Hepatocyte (in vitro differentiated cells): Measurements from ENCODE around the gene SSTR4. TPM values are rescaled to one million over a fixed set of nuclear protein-coding genes. Genes with fewer than 3 reads are reported as not detected.

ENCODE experiments used
- DNase-seq: peaks from one replicate; pipeline ENCODE4 v3.0.0-alpha.2; 2016; ENCODE audit warnings: low spot score
- H2AFZ ChIP-seq: fragments of 200-600 bp; sonication (generic); 2 replicates; pipeline ENCODE4 v1.6.0; 2016; ENCODE audit warnings: antibody characterized with exemption, mild to moderate bottlenecking
- H3K27ac ChIP-seq: fragments of 200-600 bp; sonication (generic); 2 replicates; pipeline ENCODE4 v1.5.1; 2016; ENCODE audit warnings: mild to moderate bottlenecking
- H3K27me3 ChIP-seq: fragments of 200-600 bp; sonication (generic); 2 replicates; pipeline ENCODE4 v1.6.1; 2016
- H3K36me3 ChIP-seq: fragments of 200-600 bp; sonication (generic); replicated peaks from 2 replicates; pipeline ENCODE4 v1.5.1; 2016; ENCODE audit warnings: low read depth; ENCODE audit not compliant: insufficient read depth
- H3K4me1 ChIP-seq: fragments of 200-600 bp; sonication (generic); 2 replicates; pipeline ENCODE4 v1.5.1; 2016; ENCODE audit warnings: mild to moderate bottlenecking, moderate library complexity; ENCODE audit not compliant: insufficient read depth
- H3K4me2 ChIP-seq: fragments of 200-600 bp; sonication (generic); 2 replicates; pipeline ENCODE4 v1.6.0; 2016
- H3K4me3 ChIP-seq: fragments of 200-600 bp; sonication (generic); 2 replicates; pipeline ENCODE4 v1.5.1; 2016; ENCODE audit warnings: mild to moderate bottlenecking
- H3K79me2 ChIP-seq: fragments of 200-600 bp; sonication (generic); 2 replicates; pipeline ENCODE4 v1.6.0; 2017; ENCODE audit warnings: mild to moderate bottlenecking
- H3K9me2 ChIP-seq: fragments of 200-600 bp; sonication (generic); replicated peaks from 2 replicates; pipeline ENCODE4 v1.6.0; 2017; ENCODE audit warnings: mild to moderate bottlenecking; ENCODE audit not compliant: insufficient read depth
- H3K9me3 ChIP-seq: fragments of 200-600 bp; sonication (generic); 2 replicates; pipeline ENCODE4 v1.5.1; 2016; ENCODE audit warnings: low read depth, mild to moderate bottlenecking
- H4K20me1 ChIP-seq: fragments of 200-600 bp; sonication (generic); 2 replicates; pipeline ENCODE4 v1.6.0; 2016; ENCODE audit warnings: mild to moderate bottlenecking; ENCODE audit not compliant: insufficient read depth, poor library complexity, severe bottlenecking
- EZH2 ChIP-seq: fragments of 200-600 bp; sonication (generic); IDR thresholded peaks from 2 replicates; pipeline ENCODE4 v1.6.1; 2016; ENCODE audit warnings: antibody characterized with exemption, mild to moderate bottlenecking, borderline replicate concordance
- EZH2phosphoT487 ChIP-seq: fragments of 200-600 bp; sonication (generic); IDR thresholded peaks from one replicate; pipeline ENCODE4 v1.6.1; 2018; ENCODE audit warnings: antibody characterized with exemption, mild to moderate bottlenecking, low read depth, moderate library complexity; ENCODE audit not compliant: unreplicated experiment, severe bottlenecking
- WGBS: methylation state at CpG from one replicate; pipeline ENCODE4 v1.1.6; 2016; ENCODE audit warnings: low lambda C conversion rate; ENCODE audit errors: missing lambda C conversion rate; 5-methylcytosine and 5-hydroxymethylcytosine counted together
- polyA plus RNA-seq: library from polyadenylated mRNA; unstranded; fragments of >200 nt; fragmentation: Nextera tagmentation; extraction: Ambion mirVana; gene quantifications from 2 replicates; pipeline ENCODE4 v1.2.1, GENCODE V29; 2016
- total RNA-seq: library from RNA; depleted of rRNA; stranded (reverse); fragments of >200 nt; gene quantifications from 2 replicates; pipeline ENCODE4 v1.2.3, GENCODE V29; 2014
- TF ChIP-seq, protein P1 (sequence below): fragments of 200-600 bp; sonication (generic); IDR thresholded peaks from 2 replicates; pipeline ENCODE4 v1.5.1; 2016; ENCODE audit warnings: antibody characterized with exemption, mild to moderate bottlenecking; ENCODE audit not compliant: poor library complexity

Gene SSTR4
- total and polyA plus RNA-seq, 2 experiments from 2014 or later: 0.53 TPM; not detected in 1

- H4K20me1 ChIP-seq: no peaks in the 10 kb centered on the region
- TF ChIP-seq, protein P1, sequence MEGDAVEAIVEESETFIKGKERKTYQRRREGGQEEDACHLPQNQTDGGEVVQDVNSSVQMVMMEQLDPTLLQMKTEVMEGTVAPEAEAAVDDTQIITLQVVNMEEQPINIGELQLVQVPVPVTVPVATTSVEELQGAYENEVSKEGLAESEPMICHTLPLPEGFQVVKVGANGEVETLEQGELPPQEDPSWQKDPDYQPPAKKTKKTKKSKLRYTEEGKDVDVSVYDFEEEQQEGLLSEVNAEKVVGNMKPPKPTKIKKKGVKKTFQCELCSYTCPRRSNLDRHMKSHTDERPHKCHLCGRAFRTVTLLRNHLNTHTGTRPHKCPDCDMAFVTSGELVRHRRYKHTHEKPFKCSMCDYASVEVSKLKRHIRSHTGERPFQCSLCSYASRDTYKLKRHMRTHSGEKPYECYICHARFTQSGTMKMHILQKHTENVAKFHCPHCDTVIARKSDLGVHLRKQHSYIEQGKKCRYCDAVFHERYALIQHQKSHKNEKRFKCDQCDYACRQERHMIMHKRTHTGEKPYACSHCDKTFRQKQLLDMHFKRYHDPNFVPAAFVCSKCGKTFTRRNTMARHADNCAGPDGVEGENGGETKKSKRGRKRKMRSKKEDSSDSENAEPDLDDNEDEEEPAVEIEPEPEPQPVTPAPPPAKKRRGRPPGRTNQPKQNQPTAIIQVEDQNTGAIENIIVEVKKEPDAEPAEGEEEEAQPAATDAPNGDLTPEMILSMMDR: no peak
- TF ChIP-seq EZH2 (no peak), EZH2phosphoT487 (no peak)
- H2AFZ ChIP-seq: no peak overlapping the region
- 98% methylated on average over 2 of the region's 2 CpGs for WGBS
- no peak for DNase-seq
- H3K27ac ChIP-seq: no peak overlapping the region
- H3K36me3 ChIP-seq: no peaks in the 10 kb centered on the region
- no peaks in the 10 kb centered on the region for H3K79me2 ChIP-seq
- H3K27me3 ChIP-seq: no peaks in the 10 kb centered on the region
- no peak overlapping the region for H3K4me3 ChIP-seq
- H3K9me3 ChIP-seq: no peaks in the 10 kb centered on the region
- H3K9me2 ChIP-seq: no peaks in the 10 kb centered on the region
- H3K4me2 ChIP-seq: no peak overlapping the region
- peaks cover 1% of the 10 kb centered on the region for H3K4me1 ChIP-seq
These were observed 26.4 kb upstream of the SSTR4 start for GRCh38 chr20:23008667-23009066.

DNA sequence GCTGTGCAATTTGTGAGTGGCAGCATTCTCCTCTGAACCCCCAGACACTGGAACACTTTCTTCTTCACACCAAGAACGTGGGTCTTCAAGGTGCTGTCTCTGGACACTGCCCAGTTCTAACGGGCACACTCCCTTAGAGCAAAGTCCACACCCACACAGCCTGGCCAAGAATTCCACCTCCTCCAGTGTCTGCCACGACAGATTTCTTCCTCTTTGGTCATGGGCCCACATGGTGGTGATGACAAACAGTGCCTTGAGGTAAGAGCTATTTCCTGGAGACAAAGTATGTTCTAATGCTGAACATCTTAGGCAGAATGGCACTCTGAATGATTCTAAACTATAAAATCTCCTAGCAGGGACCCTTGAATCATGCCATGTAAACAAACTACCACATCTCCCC lies 25.5 kb upstream of the SSTR4 start:
- TF ChIP-seq EZH2: no peak
- TF ChIP-seq, protein P1: no peak
- no peak for TF ChIP-seq EZH2phosphoT487
- no peaks in the 10 kb centered on the region for H3K36me3 ChIP-seq
- H4K20me1 ChIP-seq: no peaks in the 10 kb centered on the region
- no peaks in the 10 kb centered on the region for H3K9me2 ChIP-seq
- DNase-seq: no peak
- H3K9me3 ChIP-seq: no peaks in the 10 kb centered on the region
- WGBS: 46% methylated on average over 3 of the region's 3 CpGs
- H3K27ac ChIP-seq: no peak overlapping the region
- no peaks in the 10 kb centered on the region for H3K79me2 ChIP-seq
- no peak overlapping the region for H2AFZ ChIP-seq
- H3K4me2 ChIP-seq: no peak overlapping the region
- H3K4me3 ChIP-seq: no peak overlapping the region
- no peaks in the 10 kb centered on the region for H3K4me1 ChIP-seq
- H3K27me3 ChIP-seq: no peaks in the 10 kb centered on the region

DNA sequence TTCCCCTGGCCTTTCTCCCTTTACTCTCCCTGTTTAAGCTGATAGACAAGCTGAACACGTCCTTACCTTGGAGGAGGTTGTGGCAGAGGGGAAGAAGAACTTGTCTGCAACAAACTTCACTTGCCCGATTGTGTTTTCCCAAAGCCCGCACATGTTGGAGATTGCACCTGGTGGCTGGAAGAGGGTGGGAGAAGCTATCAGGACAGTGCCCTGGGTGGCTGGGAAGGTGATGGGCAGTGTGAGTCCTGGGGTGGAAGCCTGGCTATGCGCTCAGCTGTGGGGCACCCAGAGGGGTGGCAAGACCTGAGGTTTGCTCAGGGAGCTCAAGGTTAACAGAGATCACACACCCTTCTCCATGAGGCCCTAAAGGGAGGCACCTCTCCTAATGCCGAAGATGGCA lies 25.0 kb upstream of the SSTR4 start:
- Histone ChIP-seq H3K79me2 (no peaks in the 10 kb centered on the region), H3K4me3 (no peak overlapping the region), H3K9me2 (no peaks in the 10 kb centered on the region), H3K9me3 (no peaks in the 10 kb centered on the region), H3K4me2 (no peak overlapping the region), H4K20me1 (no peaks in the 10 kb centered on the region), H3K27ac (no peak overlapping the region), H2AFZ (no peak overlapping the region), H3K27me3 (no peaks in the 10 kb centered on the region), H3K4me1 (no peaks in the 10 kb centered on the region), H3K36me3 (no peaks in the 10 kb centered on the region)
- WGBS: 80% methylated on average over 5 of the region's 5 CpGs
- DNase-seq: no peak
- TF ChIP-seq, protein P1: no peak
- no peak for TF ChIP-seq EZH2
- TF ChIP-seq EZH2phosphoT487: no peak

- Histone ChIP-seq H3K36me3 (no peaks in the 10 kb centered on the region), H3K4me2 (no peak overlapping the region), H3K27me3 (no peaks in the 10 kb centered on the region), H3K9me2 (no peaks in the 10 kb centered on the region), H2AFZ (no peak overlapping the region), H4K20me1 (no peaks in the 10 kb centered on the region), H3K4me3 (no peak overlapping the region), H3K4me1 (no peaks in the 10 kb centered on the region), H3K79me2 (no peaks in the 10 kb centered on the region), H3K27ac (no peak overlapping the region), H3K9me3 (no peaks in the 10 kb centered on the region)
- TF ChIP-seq, protein P1: no peak
- no peak for TF ChIP-seq EZH2
- no peak for TF ChIP-seq EZH2phosphoT487
- no peak for DNase-seq
- 86% methylated on average over 11 of the region's 11 CpGs for WGBS
These were observed 23.9 kb upstream of the SSTR4 start for GRCh38 chr20:23011008-23011721.
